GM12878 (cell line): ENCODE data around the gene MDFIC2. TPM values are rescaled to one million over a fixed set of nuclear protein-coding genes. Genes with fewer than 3 reads are reported as not detected.

Source experiments
- ATAC-seq: fragments of 200-7000 bp; cut with Tn5 transposase; 3 replicates; pipeline ENCODE4 v1.9.1; 2020; ENCODE audit warnings: mild to moderate bottlenecking, moderate library complexity
- BruUV-seq: library from RNA; stranded (reverse); fragments of 400-500 nt; replicated peaks from 2 replicates; lab custom pipeline; 2021; lab: Mats Ljungman, UMichigan
- CTCF ChIA-PET: fragments of 300-600 bp; sonication (Branson Sonifier 250); formaldehyde crosslinking; extraction: SDS; loops from one replicate; lab custom pipeline; 2021; ENCODE audit warnings: inconsistent platforms; lab: Yijun Ruan, JAX
- POLR2A ChIA-PET: fragments of 350-600 bp; formaldehyde crosslinking; extraction: SDS; loops from one replicate; lab custom pipeline; 2021; ENCODE audit warnings: inconsistent platforms; lab: Charles Lee
- RAD21 ChIA-PET: fragments of 300-600 bp; sonication (Branson Sonifier 250); formaldehyde crosslinking; loops from one replicate; lab custom pipeline; 2023; ENCODE audit warnings: antibody characterized with exemption; ENCODE audit not compliant: unreplicated experiment; lab: Charles Lee
- SMC1A ChIA-PET: fragments of 300-600 bp; sonication (Branson Sonifier 250); formaldehyde crosslinking; loops from one replicate; lab custom pipeline; 2023; ENCODE audit not compliant: unreplicated experiment, uncharacterized antibody; lab: Charles Lee
- DNase-seq: peaks from one replicate; pipeline ENCODE4 v3.0.0-alpha.2; 2011; ENCODE audit warnings: low read depth, low spot score
- FAIRE-seq: peaks from 3 replicates; lab custom pipeline; 2011; peaks lifted over from hg19 to GRCh38; lab: Jason Lieb, UNC
- H2AFZ ChIP-seq: 2 replicates; pipeline ENCODE4 v1.6.0; 2011; ENCODE audit warnings: low read depth, low read length, control low read depth; ENCODE audit not compliant: control insufficient read depth
- H3K27ac ChIP-seq: 2 replicates; pipeline ENCODE4 v1.5.1; 2011; ENCODE audit warnings: control low read depth; ENCODE audit not compliant: control insufficient read depth, insufficient read depth
- H3K27me3 ChIP-seq, 2 experiments: replicated peaks in 1 of 2; 2 replicates each; pipeline versions ENCODE4 v1.6.0 to v1.6.1; 2011; ENCODE audit warnings: low read length in 1 of 2; ENCODE audit not compliant: control insufficient read depth in 2 of 2, insufficient read depth in 2 of 2
- H3K36me3 ChIP-seq, 2 experiments: 2 replicates each; pipeline ENCODE4 v1.5.1; 2011; ENCODE audit warnings: low read length in 1 of 2; ENCODE audit not compliant: control insufficient read depth in 2 of 2, insufficient read depth in 2 of 2
- H3K4me1 ChIP-seq: 2 replicates; pipeline ENCODE4 v1.6.1; 2011; ENCODE audit warnings: mild to moderate bottlenecking, low read length, moderate library complexity, mixed read lengths; ENCODE audit not compliant: control insufficient read depth, insufficient read depth
- H3K4me2 ChIP-seq: 2 replicates; pipeline ENCODE4 v1.6.0; 2011; ENCODE audit warnings: control low read depth; ENCODE audit not compliant: control insufficient read depth, insufficient read depth
- H3K4me3 ChIP-seq: fragments of 200-600 bp; sonication (generic); 2 replicates; pipeline ENCODE4 v1.5.1; 2016
- H3K79me2 ChIP-seq: 2 replicates; pipeline ENCODE4 v1.6.0; 2011; ENCODE audit warnings: low read length; ENCODE audit not compliant: control insufficient read depth, insufficient read depth
- H3K9ac ChIP-seq: 2 replicates; pipeline ENCODE4 v1.8.0; 2011; ENCODE audit warnings: low read length, control low read depth, mixed read lengths; ENCODE audit not compliant: control insufficient read depth, insufficient read depth
- H3K9me3 ChIP-seq: replicated peaks from 3 replicates; pipeline ENCODE4 v1.5.1; 2011; ENCODE audit warnings: mild to moderate bottlenecking, low read length; ENCODE audit not compliant: control insufficient read depth, insufficient read depth
- H4K20me1 ChIP-seq: 2 replicates; pipeline ENCODE4 v1.6.0; 2011; ENCODE audit not compliant: control insufficient read depth, insufficient read depth
- CEBPZ ChIP-seq: fragments of 150-350 bp; IDR thresholded peaks from 2 replicates; pipeline ENCODE4 v1.6.1; 2016; ENCODE audit warnings: low read depth, low read length
- E2F8 ChIP-seq: fragments of 450-650 bp; IDR thresholded peaks from 2 replicates; pipeline ENCODE4 v1.6.1; 2018; ENCODE audit warnings: mild to moderate bottlenecking, low read depth, moderate library complexity; ENCODE audit not compliant: partially characterized antibody
- EGR1 ChIP-seq, 2 experiments: IDR thresholded peaks; 1 replicate in 1 of 2; 2 replicates in 1 of 2; pipeline ENCODE4 v1.6.1; 2011 to 2012; ENCODE audit warnings: low read depth in 2 of 2, low read length in 2 of 2, borderline replicate concordance in 1 of 2, mild to moderate bottlenecking in 1 of 2, moderate library complexity in 1 of 2
- EP300 ChIP-seq, 2 experiments: fragments of 150-350 bp in 1 of 2; IDR thresholded peaks; 2 replicates each; pipeline ENCODE4 v1.6.1; 2011 to 2012; ENCODE audit warnings: low read depth in 2 of 2, low read length in 2 of 2, borderline replicate concordance in 1 of 2, improper control_type of control experiment in 1 of 2, inconsistent platforms in 1 of 2; ENCODE audit not compliant: control insufficient read depth in 1 of 2
- HCFC1 ChIP-seq: fragments of 150-350 bp; IDR thresholded peaks from 2 replicates; pipeline ENCODE4 v1.6.1; 2014; ENCODE audit warnings: low read length
- HDAC2 ChIP-seq: fragments of 200-600 bp; sonication (generic); IDR thresholded peaks from 2 replicates; pipeline ENCODE4 v1.6.1; 2017
- IKZF1 ChIP-seq: fragments of 450-650 bp; conservative IDR thresholded peaks from 2 replicates; pipeline ENCODE4 v1.6.1; 2017; ENCODE audit warnings: antibody characterized with exemption, mild to moderate bottlenecking
- IRF4 ChIP-seq: IDR thresholded peaks from 2 replicates; pipeline ENCODE4 v1.6.1; 2011; ENCODE audit warnings: low read depth, low read length
- JUNB ChIP-seq: IDR thresholded peaks from 2 replicates; pipeline ENCODE4 v1.6.1; 2016; ENCODE audit warnings: antibody characterized with exemption, mild to moderate bottlenecking
- MYB ChIP-seq: fragments of 150-350 bp; IDR thresholded peaks from 2 replicates; pipeline ENCODE4 v1.6.1; 2014; ENCODE audit warnings: mild to moderate bottlenecking, low read depth, low read length, borderline replicate concordance
- MYC ChIP-seq: IDR thresholded peaks from 2 replicates; pipeline ENCODE4 v1.6.1; 2011; ENCODE audit warnings: mild to moderate bottlenecking, low read length, moderate library complexity, inconsistent platforms; ENCODE audit not compliant: insufficient read depth, insufficient replicate concordance, insufficient read length, severe bottlenecking
- PAX8 ChIP-seq: fragments of 450-650 bp; IDR thresholded peaks from 2 replicates; pipeline ENCODE4 v1.6.1; 2017; ENCODE audit warnings: mild to moderate bottlenecking, moderate library complexity
- PKNOX1 ChIP-seq: fragments of 450-650 bp; IDR thresholded peaks from 2 replicates; pipeline ENCODE4 v1.6.1; 2016; ENCODE audit warnings: mild to moderate bottlenecking
- RUNX3 ChIP-seq: IDR thresholded peaks from 2 replicates; pipeline ENCODE4 v1.6.1; 2012; ENCODE audit warnings: low read length, inconsistent platforms
- SMAD1 ChIP-seq: fragments of 450-650 bp; IDR thresholded peaks from 2 replicates; pipeline ENCODE4 v1.6.1; 2018; ENCODE audit warnings: mild to moderate bottlenecking, low read depth; ENCODE audit not compliant: partially characterized antibody
- STAT1 ChIP-seq: fragments of 450-650 bp; conservative IDR thresholded peaks from 2 replicates; pipeline ENCODE4 v1.6.1; 2014; ENCODE audit warnings: antibody characterized with exemption, mild to moderate bottlenecking
- TCF7 ChIP-seq: IDR thresholded peaks from 2 replicates; pipeline ENCODE4 v1.6.1; 2014; ENCODE audit warnings: antibody characterized with exemption, borderline replicate concordance
- ZNF384 ChIP-seq: IDR thresholded peaks from 2 replicates; pipeline ENCODE4 v1.6.1; 2012; ENCODE audit warnings: low read depth, mild to moderate bottlenecking, low read length, improper control_type of control experiment, borderline replicate concordance
- WGBS: methylation state at CpG from one replicate; pipeline ENCODE4 v1.1.6; 2016; ENCODE audit warnings: low lambda C conversion rate; ENCODE audit not compliant: insufficient replicate concordance, insufficient coverage; ENCODE audit errors: missing lambda C conversion rate; 5-methylcytosine and 5-hydroxymethylcytosine counted together
- in situ Hi-C: fragments of 300-500 bp; cut with MboI; formaldehyde crosslinking; loops from 9 replicates; pipeline ENCODE4 v1.14.3; 2018; ENCODE audit warnings: mixed read lengths
- intact Hi-C: fragments of 100-400 bp; cut with micrococcal nuclease; formaldehyde crosslinking; loops from one replicate; pipeline ENCODE4 v1.14.2; 2022; ENCODE audit not compliant: unreplicated experiment
- polyA plus RNA-seq, 11 experiments: library from polyadenylated mRNA; depleted of rRNA in 4 of 11; unstranded in 6 of 11; stranded (reverse) in 5 of 11; fragments of >200 nt; fragmentation: Nextera tagmentation in 4 of 11; fragmentation: Illumina TruSeq in 1 of 11; extraction: Ambion mirVana in 4 of 11; extraction: Trizol in 1 of 11; gene quantifications; 1 replicate in 1 of 11; 2 replicates in 10 of 11; pipeline versions ENCODE4 v1.2.1 to v1.2.3, GENCODE V29; 2011 to 2016; ENCODE audit warnings: inconsistent platforms in 2 of 11, missing spikeins in 2 of 11, low read depth in 1 of 11
- total RNA-seq, 4 experiments: library from RNA; depleted of rRNA in 3 of 4; stranded (reverse); fragments of >200 nt in 3 of 4; fragmentation: Illumina TruSeq in 1 of 4; extraction: Trizol in 1 of 4; gene quantifications; 2 replicates each; pipeline versions ENCODE4 v1.2.1 to v1.2.3, GENCODE V29; 2013 to 2021

Gene MDFIC2
- total and polyA plus RNA-seq, 10 of the 15 experiments (the other 5 are each of a cell fraction or from before 2014, with no cell fraction given) = not detected

GRCh38 chr3:70281663-70282062 is 30.8 kb downstream of the MDFIC2 start (continued):
- no peak for TF ChIP-seq MYC
- no peak for TF ChIP-seq IKZF1
- no peak for TF ChIP-seq TCF7
- TF ChIP-seq EP300 (IDR thresholded peaks at IDR 0.05; ENCODE audit: borderline replicate concordance in 1 of 2, control insufficient read depth in 1 of 2, low read depth in 2 of 2, low read length in 2 of 2) = no peak
- no peak for TF ChIP-seq MYB

- no peak overlapping the region for H2AFZ ChIP-seq
- intact Hi-C loops = no loop called here
- H4K20me1 ChIP-seq = no peaks in the 10 kb centered on the region
- ChIA-PET SMC1A (no interaction called here), POLR2A (no interaction called here), CTCF (interaction anchor here (1.6 kb wide), 1 partner anchor 8 kb away, joined by 3 read pairs; no protein-coding TSS in a partner anchor), RAD21 (no interaction called here)
- H3K79me2 ChIP-seq = no peaks in the 10 kb centered on the region
- H3K4me3 ChIP-seq = no peak overlapping the region
- H3K9ac ChIP-seq = no peak overlapping the region
- H3K4me2 ChIP-seq = no peak overlapping the region
- no peaks in the 10 kb centered on the region for H3K9me3 ChIP-seq
- H3K27ac ChIP-seq = no peak overlapping the region
- BruUV-seq = no TSS peak
- no peaks in the 10 kb centered on the region for H3K36me3 ChIP-seq
- FAIRE-seq = no peak
- in situ Hi-C loops = no loop called here
- ATAC-seq = no peak
- no peaks in the 10 kb centered on the region for H3K4me1 ChIP-seq
- WGBS = 19% methylated on average over 6 of the region's 6 CpGs
- no peaks in the 10 kb centered on the region for H3K27me3 ChIP-seq
- no peak for DNase-seq
- TF ChIP-seq PAX8 = no peak
- no peak for TF ChIP-seq ZNF384
- no peak for TF ChIP-seq E2F8
- TF ChIP-seq PKNOX1 = no peak
- TF ChIP-seq IRF4 = no peak
- TF ChIP-seq JUNB = no peak
- TF ChIP-seq RUNX3 = no peak
- no peak for TF ChIP-seq CEBPZ
- no peak for TF ChIP-seq HCFC1
- TF ChIP-seq SMAD1 = no peak
- no peak for TF ChIP-seq HDAC2
- TF ChIP-seq EGR1 (IDR thresholded peaks at IDR 0.05; ENCODE audit: borderline replicate concordance in 1 of 2, low read depth in 2 of 2, low read length in 2 of 2) = no peak
- TF ChIP-seq STAT1 = no peak
Observed at GRCh38 chr3:70277304-70277703, 35.1 kb downstream of the MDFIC2 start.
